Endodermal cell (in vitro differentiated cells): ENCODE data around the gene NPPA. TPM values are rescaled to one million over a fixed set of nuclear protein-coding genes. Genes with fewer than 3 reads are reported as not detected.

Experiments
- DNase-seq: peaks from one replicate; pipeline ENCODE4 v3.0.0-alpha.2; 2017
- H3K27ac ChIP-seq: 2 replicates; pipeline ENCODE4 v1.5.1; 2013; ENCODE audit warnings: mild to moderate bottlenecking, low read depth, low read length, moderate library complexity
- H3K27me3 ChIP-seq: 2 replicates; pipeline ENCODE4 v1.6.1; 2013; ENCODE audit warnings: mild to moderate bottlenecking, low read length, moderate library complexity; ENCODE audit not compliant: insufficient read depth, control insufficient read depth, poor library complexity, severe bottlenecking
- H3K36me3 ChIP-seq: 2 replicates; pipeline ENCODE4 v1.7.0; 2013; ENCODE audit warnings: mild to moderate bottlenecking, low read length, moderate library complexity; ENCODE audit not compliant: control insufficient read depth, insufficient read depth
- H3K4me1 ChIP-seq: one replicate; pipeline ENCODE4 v1.7.0; 2013; ENCODE audit warnings: low read length; ENCODE audit not compliant: control insufficient read depth, insufficient read depth
- H3K4me3 ChIP-seq: 2 replicates; pipeline ENCODE4 v1.5.1; 2013; ENCODE audit warnings: mild to moderate bottlenecking, low read length, moderate library complexity
- H3K9ac ChIP-seq: 2 replicates; pipeline ENCODE4 v1.6.1; 2013; ENCODE audit warnings: mild to moderate bottlenecking, low read length, moderate library complexity; ENCODE audit not compliant: poor library complexity, severe bottlenecking; ENCODE audit errors: extremely low read depth
- H3K9me3 ChIP-seq: 2 replicates; pipeline ENCODE4 v1.6.1; 2013; ENCODE audit warnings: mild to moderate bottlenecking, low read length, moderate library complexity; ENCODE audit not compliant: control insufficient read depth
- H3K27ac Mint-ChIP-seq: 2 replicates; pipeline ENCODE4 v1.8.0; 2020; ENCODE audit warnings: mixed read lengths
- H3K27me3 Mint-ChIP-seq: 2 replicates; pipeline ENCODE4 v1.8.0; 2021; ENCODE audit warnings: mild to moderate bottlenecking, mixed read lengths; ENCODE audit not compliant: insufficient read depth
- H3K36me3 Mint-ChIP-seq: 2 replicates; pipeline ENCODE4 v1.8.0; 2020; ENCODE audit warnings: low read depth, mixed read lengths
- H3K4me1 Mint-ChIP-seq: 2 replicates; pipeline ENCODE4 v1.8.0; 2020; ENCODE audit warnings: mixed read lengths
- H3K4me3 Mint-ChIP-seq: 2 replicates; pipeline ENCODE4 v1.8.0; 2020; ENCODE audit warnings: mild to moderate bottlenecking, moderate library complexity, mixed read lengths
- H3K9me3 Mint-ChIP-seq: 2 replicates; pipeline ENCODE4 v1.8.0; 2020; ENCODE audit warnings: mild to moderate bottlenecking, mixed read lengths
- CTCF ChIP-seq: fragments of 200-600 bp; sonication (generic); conservative IDR thresholded peaks from 2 replicates; pipeline ENCODE4 v1.5.0; 2021; ENCODE audit warnings: antibody characterized with exemption, mild to moderate bottlenecking
- WGBS, 2 experiments: methylation state at CpG; one replicate each; pipeline versions ENCODE4 v1.1.5 to v1.1.7; 2013; ENCODE audit warnings: missing lambda C conversion rate in 2 of 2, mixed read lengths in 1 of 2; ENCODE audit not compliant: insufficient coverage in 1 of 2, insufficient read length in 1 of 2; 5-methylcytosine and 5-hydroxymethylcytosine counted together
- total RNA-seq, 2 donors: library from RNA; stranded (reverse); fragmentation: NEBNext Ultra II Directional in 1 of 2; extraction: Animal tissue kit (Norgen Biotek cat#: 25700) in 1 of 2; gene quantifications; 2 replicates in 1 of 2; 3 replicates in 1 of 2; pipeline ENCODE4 v1.2.1, GENCODE V29; 2021

The NPPA gene
- total RNA-seq, 2 donors from 2014 or later, result not detected

GRCh38 chr1:11874624-11875023 lies 27.0 kb upstream of the NPPA start:
- Mint-ChIP-seq H3K9me3 (no peaks in the 10 kb centered on the region), H3K4me1 (peaks cover 20% of the 10 kb centered on the region), H3K4me3 (no peak overlapping the region), H3K27ac (no peak overlapping the region), H3K27me3 (no peaks in the 10 kb centered on the region), H3K36me3 (no peaks in the 10 kb centered on the region)
- Histone ChIP-seq H3K27me3 (no peaks in the 10 kb centered on the region), H3K4me3 (no peak overlapping the region), H3K9ac (no peak overlapping the region), H3K9me3 (no peaks in the 10 kb centered on the region), H3K4me1 (peaks cover 9% of the 10 kb centered on the region), H3K27ac (no peak overlapping the region), H3K36me3 (no peaks in the 10 kb centered on the region)
- WGBS, 2 experiments, result 80 to 81% methylated on average over 6 of the region's 6 CpGs
- no peak for DNase-seq
- no peak for TF ChIP-seq CTCF

- H3K4me3 Mint-ChIP-seq, result no peak overlapping the region
These were observed 26.6 kb upstream of the NPPA start for GRCh38 chr1:11874258-11874562.

GRCh38 chr1:11873395-11874257 lies 26.0 kb upstream of the NPPA start:
- H3K4me1 ChIP-seq, result peaks cover 9% of the 10 kb centered on the region
- TF ChIP-seq CTCF, result no peak
- H3K9me3 ChIP-seq, result no peaks in the 10 kb centered on the region
- no peak overlapping the region for H3K4me3 ChIP-seq
- no peak for DNase-seq
- no peaks in the 10 kb centered on the region for H3K27me3 ChIP-seq
- no peaks in the 10 kb centered on the region for H3K36me3 Mint-ChIP-seq
- no peaks in the 10 kb centered on the region for H3K9me3 Mint-ChIP-seq
- no peak overlapping the region for H3K27ac Mint-ChIP-seq
- H3K4me1 Mint-ChIP-seq, result peaks cover 20% of the 10 kb centered on the region
- no peak overlapping the region for H3K4me3 Mint-ChIP-seq
- no peak overlapping the region for H3K27ac ChIP-seq
- H3K27me3 Mint-ChIP-seq, result no peaks in the 10 kb centered on the region
- H3K9ac ChIP-seq, result no peak overlapping the region
- no peaks in the 10 kb centered on the region for H3K36me3 ChIP-seq
- 93 to 95% methylated on average over 9 to 14 of the region's 14 CpGs for WGBS, 2 experiments

More at GRCh38 chr1:11874258-11874562, 26.6 kb upstream of the NPPA start:
- Mint-ChIP-seq H3K4me1 (peaks cover 20% of the 10 kb centered on the region), H3K27ac (no peak overlapping the region), H3K9me3 (no peaks in the 10 kb centered on the region), H3K27me3 (no peaks in the 10 kb centered on the region), H3K36me3 (no peaks in the 10 kb centered on the region)
- H3K36me3 ChIP-seq, result no peaks in the 10 kb centered on the region
- 85 to 86% methylated on average over 8 to 10 of the region's 10 CpGs for WGBS, 2 experiments
- H3K27me3 ChIP-seq, result no peaks in the 10 kb centered on the region
- TF ChIP-seq CTCF, result no peak
- no peaks in the 10 kb centered on the region for H3K9me3 ChIP-seq
- peaks cover 9% of the 10 kb centered on the region for H3K4me1 ChIP-seq
- H3K27ac ChIP-seq, result no peak overlapping the region
- DNase-seq, result no peak
- H3K9ac ChIP-seq, result no peak overlapping the region
- H3K4me3 ChIP-seq, result no peak overlapping the region
